Left lobe of liver (tissue), 2 donors: ENCODE measurements around the gene ARF4. TPM values are rescaled to one million over a fixed set of nuclear protein-coding genes. Genes with fewer than 3 reads are reported as not detected.
"Not testable (repeated sequence)": the region's sequence is repeated elsewhere in the genome, so short reads cannot be mapped to it uniquely, and the experiment has no call there.

Experiments
- ATAC-seq: fragments of 200-7000 bp; cut with Tn5 transposase; one replicate; pipeline ENCODE4 v1.9.1; 2020; ENCODE audit warnings: mild to moderate bottlenecking, moderate library complexity
- DNase-seq: peaks from one replicate; pipeline ENCODE4 v3.0.0-alpha.2; 2020; ENCODE audit warnings: low spot score
- total RNA-seq: library from RNA; stranded (reverse); gene quantifications from one replicate; pipeline ENCODE4 v1.2.1, GENCODE V29; 2021
- donor health status: DM: no; HTN: no; CAD: no; lungs with moderate emphysema.
- donor health status: DM: no; HTN: yes; CAD: no.

The ARF4 gene
- total RNA-seq: 62.3 TPM

DNA sequence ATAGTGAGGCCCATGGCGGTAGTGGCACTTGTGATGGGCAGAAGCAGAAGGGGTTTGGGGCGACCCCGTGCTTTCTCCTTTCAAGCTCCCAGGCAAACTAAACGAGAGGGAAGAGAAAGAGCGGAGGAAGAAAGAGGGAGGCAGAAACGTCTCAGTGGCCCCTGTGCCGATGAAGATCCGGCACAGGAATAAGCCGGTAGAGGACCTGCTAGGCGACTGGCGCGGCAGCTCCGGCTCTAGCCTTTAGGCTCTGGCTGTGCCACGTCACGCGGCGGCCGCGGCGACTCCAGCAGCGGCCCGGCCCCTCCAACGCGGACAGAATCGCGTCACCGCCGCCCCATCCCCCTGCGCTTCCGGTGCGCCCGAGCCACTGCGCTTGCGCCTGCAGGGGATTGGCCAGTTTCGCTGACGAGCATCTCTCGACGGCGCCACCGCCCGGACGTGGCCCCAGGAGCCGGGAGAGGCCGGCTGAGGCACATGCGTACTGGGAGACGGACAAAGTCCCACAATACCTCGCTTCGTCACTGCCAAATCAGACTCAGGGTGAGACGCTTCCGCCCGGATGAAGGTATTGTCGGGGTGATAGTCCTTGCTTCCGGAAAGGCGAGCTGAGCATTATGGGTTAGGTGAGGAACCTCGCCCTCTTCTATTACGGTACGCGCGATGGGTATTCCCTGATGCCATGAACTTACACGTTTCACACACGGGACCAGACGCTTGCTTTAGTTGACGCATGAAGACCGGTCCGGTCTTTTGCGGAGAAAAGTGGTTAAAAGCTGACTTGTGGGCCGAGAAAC lies at the start of gene ARF4:
Gene ARF4 (minus strand): TSS at position 218 of the 797 bp plus-strand sequence. CDS start 204 bp downstream, at position 14.
- ATAC-seq (peak; percentile 90), DNase-seq (peak; percentile 100)

DNA sequence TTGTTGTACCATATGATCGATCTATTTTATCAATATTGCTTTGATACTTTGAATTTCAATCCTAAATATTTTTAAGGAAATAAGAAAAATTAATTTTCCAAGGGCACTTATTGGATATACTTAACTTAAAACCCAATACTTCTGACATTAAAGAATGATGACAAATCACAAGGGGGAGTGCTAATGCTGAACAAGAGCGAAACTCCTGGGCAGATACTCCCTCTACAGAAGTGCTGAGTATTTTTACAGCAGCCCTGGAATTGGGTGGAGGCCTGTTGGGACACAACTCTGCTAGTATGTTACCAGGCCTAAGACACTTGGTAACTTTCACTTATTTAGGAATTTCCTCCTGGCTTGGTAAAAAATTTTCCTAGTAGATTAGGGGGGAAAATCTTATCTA lies 49.6 kb upstream of the ARF4 start:
- peak; percentile 74 for ATAC-seq
- DNase-seq: no peak

DNA sequence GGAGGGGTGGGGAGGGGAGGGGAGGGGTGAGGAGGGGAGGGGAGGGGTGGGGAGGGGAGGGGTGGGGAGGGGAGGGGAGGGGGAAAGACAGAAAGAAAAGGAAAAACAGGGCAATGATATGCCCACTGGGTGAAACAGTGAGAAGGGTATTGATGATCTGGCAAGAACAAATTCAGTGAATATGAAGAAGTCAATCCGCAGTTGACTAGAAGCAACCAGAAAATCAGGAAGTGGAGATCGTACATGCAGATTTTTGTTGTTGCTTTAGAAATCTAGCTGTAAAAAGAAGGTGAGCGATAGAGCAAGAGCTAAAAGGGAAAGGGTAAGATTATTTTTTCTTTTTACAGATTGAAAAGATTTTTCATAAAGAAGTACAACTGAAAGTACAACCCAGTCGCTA lies 47.6 kb upstream of the ARF4 start:
- DNase-seq: no peak

DNA sequence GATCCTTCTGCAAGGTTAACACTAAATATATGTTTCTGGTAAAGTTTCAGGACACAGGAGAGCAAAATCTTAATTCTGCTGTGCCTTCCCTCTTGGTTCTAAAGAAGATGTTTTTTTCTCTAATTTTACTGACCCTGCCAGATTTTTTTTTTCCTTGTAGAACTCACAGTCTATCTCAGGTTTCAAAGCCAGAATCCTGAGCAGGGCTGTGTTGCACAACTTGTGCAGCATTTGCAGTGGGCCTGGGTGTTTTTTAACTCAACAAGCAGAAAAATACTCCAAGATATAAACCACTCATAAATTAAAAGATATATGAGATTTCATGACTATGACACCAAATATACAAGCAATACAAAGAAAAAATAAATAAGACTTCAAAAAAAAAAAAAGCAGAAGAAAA lies 40.2 kb upstream of the ARF4 start:
- DNase-seq: no peak
- ATAC-seq: no peak

More for the DNA sequence above, 47.6 kb upstream of the ARF4 start:
- no peak for ATAC-seq

DNA sequence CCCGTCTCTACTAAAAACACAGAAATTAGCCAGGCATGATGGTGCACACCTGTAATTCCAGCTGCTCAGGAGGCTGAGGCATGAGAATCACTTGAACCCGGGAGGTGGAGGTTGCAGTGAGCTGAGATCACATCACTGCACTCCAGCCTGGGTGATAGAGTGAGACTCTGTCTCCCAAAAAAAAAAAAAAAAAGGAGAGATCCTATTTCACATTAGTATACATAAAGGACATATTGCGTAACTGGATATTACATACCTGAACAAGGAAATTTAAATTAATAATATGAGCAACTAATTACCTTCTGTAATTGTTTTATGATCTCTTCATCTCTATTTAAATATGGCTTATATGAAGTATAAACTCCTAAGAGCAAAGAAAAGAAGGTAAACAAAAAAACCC lies 37.1 kb upstream of the ARF4 start:
- DNase-seq, ATAC-seq: not testable (repeated sequence)

DNA sequence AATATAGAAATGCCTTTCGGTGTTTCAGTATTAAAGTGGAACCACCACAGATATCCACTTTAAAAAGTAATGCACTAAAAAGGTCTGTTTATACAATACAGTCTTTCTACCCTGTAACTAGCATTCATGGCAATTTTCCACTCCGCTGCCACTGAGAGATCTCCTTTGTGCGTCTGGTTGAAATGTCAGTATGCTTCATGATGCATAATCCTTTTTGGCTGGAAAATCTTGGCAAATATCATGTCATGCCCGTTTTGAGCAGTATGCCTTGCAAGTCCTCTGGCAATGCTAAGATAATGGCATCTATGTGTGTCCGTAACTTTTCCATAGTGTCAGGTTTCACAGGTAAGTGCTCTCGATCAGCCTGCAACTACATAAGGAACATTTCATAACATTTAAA lies 30.8 kb upstream of the ARF4 start:
- DNase-seq (no peak), ATAC-seq (no peak)

DNA sequence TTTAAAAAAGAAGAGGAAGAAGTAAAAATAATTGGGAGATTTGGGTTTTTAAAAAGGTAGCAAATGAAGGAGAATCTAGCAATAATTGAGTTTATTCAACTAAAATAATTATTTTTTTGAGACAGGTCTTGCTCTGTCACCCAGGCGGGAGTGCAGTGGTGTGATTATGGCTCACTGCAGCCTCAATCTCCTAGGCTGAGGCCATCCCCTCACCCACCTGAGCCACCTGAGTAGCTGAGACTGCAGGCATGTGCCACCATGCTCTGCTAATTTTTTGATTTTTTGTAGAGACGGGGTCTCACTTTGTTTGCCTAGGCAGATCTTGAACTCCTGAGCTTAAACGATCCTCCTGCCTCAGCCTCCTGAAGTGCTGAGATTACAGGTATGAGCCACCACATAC lies 27.7 kb upstream of the ARF4 start:
- no peak for DNase-seq

DNA sequence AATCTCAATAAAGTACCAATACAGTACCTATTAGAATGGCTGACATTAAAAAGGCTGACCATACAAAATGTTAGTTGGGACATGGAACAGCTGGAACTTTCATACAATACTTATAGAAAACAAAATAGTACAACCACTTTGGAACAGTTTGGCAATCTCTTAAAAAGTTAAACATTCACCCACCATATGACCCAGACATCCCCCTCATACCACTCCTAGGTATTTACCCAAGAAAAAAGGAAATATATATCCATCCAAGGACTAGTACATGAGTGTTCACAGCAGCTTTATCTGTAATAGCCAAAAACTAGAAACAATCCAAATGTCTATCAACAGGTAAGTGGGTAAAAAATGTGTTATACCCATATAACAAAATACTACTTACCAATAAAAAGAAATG lies 25.2 kb upstream of the ARF4 start:
- ATAC-seq (no peak), DNase-seq (no peak)

More for the DNA sequence above, 27.7 kb upstream of the ARF4 start:
- no peak for ATAC-seq

DNA sequence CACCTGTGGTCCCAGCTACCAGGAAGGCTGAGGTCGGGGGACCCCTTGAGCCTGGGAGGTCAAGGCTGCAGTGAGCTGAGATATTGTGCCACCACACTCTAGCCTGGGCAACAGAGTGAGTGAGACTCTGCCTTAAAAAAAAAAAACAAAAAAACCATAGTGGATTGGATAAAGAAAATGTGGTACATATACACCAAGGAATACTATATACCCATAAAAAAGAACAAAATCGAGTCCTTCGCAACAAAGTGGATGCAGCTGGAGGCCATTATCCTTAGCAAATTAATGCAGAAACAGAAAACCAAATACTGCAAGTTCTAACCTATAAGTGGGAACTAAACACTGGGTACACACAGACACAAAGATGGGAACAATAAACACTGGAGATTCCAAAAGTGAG lies 20.6 kb upstream of the ARF4 start:
- no peak for ATAC-seq

DNA sequence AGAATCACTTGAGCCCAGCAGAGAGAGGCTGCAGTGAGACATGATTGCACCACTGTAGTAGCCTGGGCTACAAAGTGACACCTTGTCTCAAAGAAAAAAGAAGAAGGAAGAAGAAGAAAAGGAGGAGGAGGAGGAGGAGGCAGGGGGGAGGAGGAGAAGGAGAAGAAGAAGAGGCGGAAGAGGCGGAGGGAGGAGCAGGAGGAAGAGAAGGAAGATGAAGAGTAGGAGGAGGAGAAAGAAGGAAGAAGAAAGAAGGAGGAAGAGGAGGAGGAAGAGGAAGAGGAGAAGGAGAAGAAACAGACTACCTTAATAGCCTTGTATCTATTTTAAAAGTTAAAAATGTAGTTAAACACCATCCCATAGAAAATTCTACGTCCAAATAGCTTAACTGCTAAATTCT lies 19.1 kb upstream of the ARF4 start:
- DNase-seq: no peak
- no peak for ATAC-seq

More for the DNA sequence above, 20.6 kb upstream of the ARF4 start:
- no peak for DNase-seq

DNA sequence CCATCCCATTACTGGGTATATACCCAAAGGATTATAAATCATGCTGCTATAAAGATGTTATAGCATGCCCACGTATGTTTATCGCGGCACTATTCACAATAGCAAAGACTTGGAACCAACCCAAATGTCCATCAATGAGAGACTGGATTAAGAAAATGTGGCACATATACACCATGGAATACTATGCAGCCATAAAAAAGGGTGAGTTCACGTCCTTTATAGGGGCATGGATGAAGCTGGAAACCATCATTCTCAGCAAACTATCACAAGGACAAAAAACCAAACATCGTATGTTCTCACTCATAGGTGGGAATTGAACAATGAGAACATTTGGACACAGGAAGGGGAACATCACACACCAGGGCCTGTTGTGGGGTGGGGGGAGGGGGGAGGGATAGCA lies 14.7 kb upstream of the ARF4 start:
- not testable (repeated sequence) for DNase-seq, ATAC-seq

DNA sequence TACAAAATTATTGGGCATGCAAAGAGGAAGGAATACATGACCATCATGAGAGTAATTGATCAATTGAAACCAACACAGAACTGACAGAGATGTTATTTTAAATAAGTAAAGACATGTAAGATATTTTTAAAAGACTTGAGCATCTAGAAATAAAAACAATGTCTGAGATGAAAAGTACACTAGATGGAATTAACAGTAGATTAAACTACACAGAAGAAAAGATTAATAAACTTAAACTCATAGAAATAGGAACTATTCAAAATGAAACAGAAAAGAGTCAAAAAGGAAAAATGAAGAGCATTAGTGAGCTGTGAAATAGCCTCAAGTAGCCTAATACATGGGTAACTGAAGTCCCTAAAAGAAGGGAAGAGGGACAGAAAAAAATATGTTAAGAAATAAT lies 8.5 kb upstream of the ARF4 start:
- no peak for ATAC-seq
- no peak for DNase-seq

DNA sequence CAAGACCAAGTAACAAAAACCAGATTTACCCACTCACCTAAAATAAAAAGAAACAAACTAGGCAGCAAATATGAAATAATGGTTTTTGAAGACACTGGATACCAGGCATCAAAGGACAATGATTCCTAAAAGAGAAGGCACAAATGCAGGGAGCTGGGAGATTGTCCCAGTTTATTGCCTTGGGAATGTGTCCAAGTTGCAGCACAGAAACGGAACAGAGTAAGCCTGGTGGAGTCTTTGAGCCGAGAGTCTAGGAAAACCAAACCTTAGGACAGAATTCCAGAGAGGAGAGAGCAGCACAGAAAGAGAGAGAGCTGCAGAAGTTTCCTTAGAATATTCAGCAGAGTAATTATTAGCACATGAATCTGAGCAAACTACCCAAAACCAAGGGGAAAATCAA lies 7.8 kb upstream of the ARF4 start:
- no peak for DNase-seq
- ATAC-seq: no peak

DNA sequence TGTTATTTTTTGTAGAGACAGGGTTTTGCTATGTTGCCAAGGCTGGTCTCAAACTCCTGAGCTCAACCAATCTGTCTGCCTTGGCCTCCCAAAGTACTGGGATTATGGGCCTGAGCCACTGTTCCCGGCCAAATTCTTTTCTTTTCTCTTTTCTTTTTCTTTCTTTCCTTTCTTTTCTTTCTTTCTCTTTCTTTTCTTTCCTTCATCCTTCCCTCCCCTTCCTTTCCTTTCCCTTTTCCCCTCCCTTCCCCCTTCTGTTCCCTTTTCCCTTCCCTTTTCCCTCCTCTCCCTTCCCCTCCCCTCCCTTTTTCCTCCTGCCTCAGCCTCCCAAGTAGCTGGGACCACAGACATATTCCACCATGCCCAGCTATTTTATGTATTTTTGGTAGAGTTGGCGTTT lies 3.1 kb upstream of the ARF4 start:
- ATAC-seq: no peak

DNA sequence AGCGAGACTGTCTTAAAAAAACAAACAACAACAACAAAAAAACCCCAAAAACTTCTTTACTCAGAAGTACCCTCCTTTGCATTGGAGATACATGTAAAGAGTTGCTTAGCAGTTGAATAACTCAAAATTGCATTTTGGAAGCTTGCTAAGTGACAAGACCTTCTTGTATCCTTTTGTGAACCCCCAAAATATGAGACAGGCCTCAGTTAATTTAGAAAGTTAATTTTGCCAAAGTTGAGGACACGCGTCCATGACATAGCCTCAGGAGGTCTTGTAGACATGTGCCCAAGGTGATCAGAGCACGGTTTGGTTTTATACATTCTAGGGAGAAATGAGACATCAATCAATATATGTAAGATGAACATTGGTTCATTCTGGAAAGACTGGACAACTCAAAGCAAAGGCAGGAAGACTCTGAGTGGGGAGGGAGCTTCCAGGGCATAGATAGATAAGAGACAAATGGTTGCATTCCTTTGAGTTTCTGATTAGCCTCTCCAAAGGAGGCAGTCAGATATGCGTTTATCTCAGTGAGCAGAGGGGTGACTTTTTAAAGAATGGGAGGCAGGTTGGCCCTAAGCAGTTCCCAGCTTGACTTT lies 1.7 kb upstream of the ARF4 start:
- DNase-seq (no peak), ATAC-seq (no peak)

More for the DNA sequence above, 3.1 kb upstream of the ARF4 start:
- no peak for DNase-seq

DNA sequence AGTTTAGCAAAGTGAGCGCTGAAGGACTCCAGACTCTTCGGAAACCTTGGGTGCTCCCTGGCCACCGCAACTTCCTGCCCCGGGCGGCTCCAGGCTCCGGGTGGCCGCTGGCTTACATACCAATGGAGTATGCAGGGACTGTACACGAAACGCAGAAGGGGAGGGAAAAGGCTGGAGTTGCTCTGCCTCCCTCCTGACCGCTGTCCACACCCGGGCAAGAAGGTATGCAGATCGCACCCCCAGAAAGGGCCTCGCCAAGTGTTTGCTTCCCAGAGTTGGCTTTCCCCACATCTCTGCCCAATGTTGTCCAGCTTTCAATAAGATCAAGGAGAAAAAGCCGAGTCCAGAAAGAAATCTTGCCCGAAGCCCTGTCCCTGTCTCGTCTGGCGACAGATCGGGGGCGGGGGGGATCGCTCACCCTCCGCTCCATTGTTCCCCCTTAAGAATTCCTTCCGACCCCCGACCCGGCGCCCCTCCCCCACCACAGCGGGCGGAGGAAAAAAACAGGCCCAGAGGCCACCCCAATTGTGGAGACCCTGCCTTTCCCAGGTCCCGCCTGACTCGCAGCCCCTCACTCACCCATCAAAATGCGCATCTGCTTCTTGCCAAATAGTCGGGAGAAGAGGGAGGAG lies 533 bp downstream of the ARF4 start:
- peak; percentile 80 for DNase-seq

DNA sequence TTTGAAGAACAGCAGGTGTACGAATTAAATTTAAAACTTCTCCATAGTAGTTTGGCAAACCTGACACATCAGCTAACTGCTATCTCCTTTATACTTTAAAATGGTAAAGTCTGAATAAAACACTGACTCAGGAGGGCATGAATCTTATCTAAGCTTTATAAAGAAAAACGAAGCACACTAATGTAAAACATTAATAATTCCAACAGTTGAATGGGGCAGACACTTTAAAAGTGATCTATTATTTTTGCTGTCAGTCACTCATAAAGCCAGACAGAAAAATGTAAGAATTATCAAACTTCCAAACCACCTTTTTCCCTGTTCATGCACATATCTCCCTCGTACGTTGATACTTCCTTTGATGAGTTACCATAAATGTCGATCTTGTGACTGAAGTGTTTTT lies 2.6 kb downstream of the ARF4 start:
- no peak for ATAC-seq
- no peak for DNase-seq

More for the DNA sequence above, 533 bp downstream of the ARF4 start:
- peak; percentile 65 for ATAC-seq

DNA sequence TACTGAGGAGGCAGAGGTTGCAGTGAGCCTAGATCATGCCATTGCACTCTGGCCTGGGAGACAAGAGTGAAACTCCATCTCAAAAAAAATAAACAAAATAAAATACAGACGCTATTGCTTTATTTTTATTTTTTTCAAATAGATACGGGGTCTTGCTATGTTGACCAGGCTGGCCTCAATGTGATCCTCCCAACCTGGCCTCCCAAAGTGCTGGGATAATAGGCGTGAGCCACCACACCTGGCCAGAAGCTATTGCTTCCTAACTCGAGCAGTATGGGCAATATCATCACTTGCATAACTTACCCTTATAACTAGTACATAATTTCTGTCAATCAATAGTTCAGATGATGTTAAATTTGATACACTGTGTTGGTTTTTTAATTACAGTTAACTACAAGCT lies 3.0 kb downstream of the ARF4 start:
- no peak for DNase-seq
- no peak for ATAC-seq

DNA sequence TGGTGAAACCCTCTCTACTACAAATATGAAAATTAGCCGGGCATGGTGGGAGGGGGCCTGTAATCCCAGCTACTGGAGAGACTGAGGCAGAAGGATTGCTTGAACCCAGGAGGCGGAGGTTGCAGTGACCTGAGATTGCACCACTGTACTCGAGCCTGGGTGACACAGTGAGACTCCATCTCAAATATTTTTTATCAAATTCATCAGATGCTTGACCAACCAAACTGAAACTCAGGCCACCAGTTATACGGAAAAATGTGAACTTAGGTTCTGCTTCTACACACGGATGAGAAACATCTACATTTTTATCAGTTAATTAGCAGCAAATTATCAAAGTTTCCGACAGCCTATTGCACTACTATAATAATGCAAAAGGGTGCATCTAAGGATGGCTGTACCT lies 4.8 kb downstream of the ARF4 start:
- ATAC-seq (no peak), DNase-seq (no peak)

DNA sequence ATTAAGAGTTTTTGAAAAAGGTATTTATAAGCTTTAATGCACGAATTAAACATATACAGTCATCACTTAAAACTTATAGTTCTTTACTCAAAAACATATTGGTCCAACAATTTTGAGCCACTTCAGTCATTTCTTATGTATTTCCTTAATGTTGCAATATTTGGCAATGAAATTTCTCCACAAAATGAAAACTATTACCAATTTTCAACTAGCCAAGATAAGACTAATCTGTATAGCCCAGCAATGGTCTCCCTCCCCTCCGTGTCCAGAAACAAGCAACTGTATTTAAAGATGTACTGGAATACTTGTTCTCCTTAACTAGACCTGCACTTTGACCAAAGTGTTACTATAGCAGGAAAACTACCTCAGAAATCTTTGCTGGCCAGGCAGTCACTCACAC lies 9.2 kb downstream of the ARF4 start:
- DNase-seq (no peak), ATAC-seq (no peak)

DNA sequence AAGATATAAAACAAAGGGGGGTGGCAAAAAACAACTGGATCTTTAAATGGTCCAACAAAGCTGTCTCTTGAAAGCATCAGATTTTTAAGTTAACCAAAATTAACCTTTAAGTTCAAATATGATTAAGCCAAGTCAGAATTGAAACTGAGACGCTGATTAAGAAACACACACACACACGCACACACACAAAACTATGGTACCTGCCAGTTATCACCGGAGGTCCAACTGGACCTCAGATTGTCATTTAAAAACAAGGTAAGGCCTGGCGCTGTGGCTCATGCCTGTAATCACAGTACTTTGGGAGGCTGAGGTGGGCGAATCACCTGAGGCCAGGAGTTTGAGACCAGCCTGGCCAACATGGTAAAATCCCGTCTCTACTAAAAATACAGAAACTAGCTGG lies 10.4 kb downstream of the ARF4 start:
- DNase-seq (no peak), ATAC-seq (no peak)

DNA sequence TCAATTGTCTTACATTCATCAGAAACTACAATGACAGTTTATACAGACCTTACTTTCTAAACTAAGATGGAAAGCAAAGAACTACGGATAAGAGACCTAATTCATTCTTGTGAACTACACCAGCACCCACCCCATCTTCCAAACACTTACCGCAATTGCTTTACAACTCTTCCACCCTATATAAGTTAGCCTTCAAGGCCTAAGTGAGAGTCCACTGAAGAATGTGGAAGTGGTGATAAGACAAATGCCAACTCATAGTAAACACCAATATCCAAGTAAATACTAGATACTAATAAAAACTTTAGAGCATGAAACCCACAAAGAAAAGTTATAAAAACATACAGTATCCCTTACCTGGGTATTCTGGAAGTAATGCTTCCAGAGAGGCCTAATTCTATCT lies 13.6 kb downstream of the ARF4 start:
- no peak for ATAC-seq
- DNase-seq: no peak
